GM10266 (cell line): Measurements from ENCODE around the gene NOS3.

Experiments used
- DNase-seq: peaks from one replicate; pipeline ENCODE4 v3.0.0; 2012; ENCODE audit errors: extremely low spot score
- TF ChIP-seq, protein P1 (sequence below): IDR thresholded peaks from 2 replicates; pipeline ENCODE4 v1.5.1; 2012; ENCODE audit warnings: mild to moderate bottlenecking, low read depth; ENCODE audit not compliant: control insufficient read depth, insufficient read depth; ENCODE audit errors: missing control alignments

Gene NOS3

DNA sequence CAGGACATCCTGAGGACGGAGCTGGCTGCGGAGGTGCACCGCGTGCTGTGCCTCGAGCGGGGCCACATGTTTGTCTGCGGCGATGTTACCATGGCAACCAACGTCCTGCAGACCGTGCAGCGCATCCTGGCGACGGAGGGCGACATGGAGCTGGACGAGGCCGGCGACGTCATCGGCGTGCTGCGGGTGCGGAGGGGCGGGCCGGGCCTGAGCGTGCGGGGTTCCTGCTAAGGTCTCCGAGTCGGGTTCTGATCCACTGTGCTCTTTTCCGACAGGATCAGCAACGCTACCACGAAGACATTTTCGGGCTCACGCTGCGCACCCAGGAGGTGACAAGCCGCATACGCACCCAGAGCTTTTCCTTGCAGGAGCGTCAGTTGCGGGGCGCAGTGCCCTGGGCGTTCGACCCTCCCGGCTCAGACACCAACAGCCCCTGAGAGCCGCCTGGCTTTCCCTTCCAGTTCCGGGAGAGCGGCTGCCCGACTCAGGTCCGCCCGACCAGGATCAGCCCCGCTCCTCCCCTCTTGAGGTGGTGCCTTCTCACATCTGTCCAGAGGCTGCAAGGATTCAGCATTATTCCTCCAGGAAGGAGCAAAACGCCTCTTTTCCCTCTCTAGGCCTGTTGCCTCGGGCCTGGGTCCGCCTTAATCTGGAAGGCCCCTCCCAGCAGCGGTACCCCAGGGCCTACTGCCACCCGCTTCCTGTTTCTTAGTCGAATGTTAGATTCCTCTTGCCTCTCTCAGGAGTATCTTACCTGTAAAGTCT, 23.1 kb downstream of the NOS3 start:
- TF ChIP-seq, protein P1, sequence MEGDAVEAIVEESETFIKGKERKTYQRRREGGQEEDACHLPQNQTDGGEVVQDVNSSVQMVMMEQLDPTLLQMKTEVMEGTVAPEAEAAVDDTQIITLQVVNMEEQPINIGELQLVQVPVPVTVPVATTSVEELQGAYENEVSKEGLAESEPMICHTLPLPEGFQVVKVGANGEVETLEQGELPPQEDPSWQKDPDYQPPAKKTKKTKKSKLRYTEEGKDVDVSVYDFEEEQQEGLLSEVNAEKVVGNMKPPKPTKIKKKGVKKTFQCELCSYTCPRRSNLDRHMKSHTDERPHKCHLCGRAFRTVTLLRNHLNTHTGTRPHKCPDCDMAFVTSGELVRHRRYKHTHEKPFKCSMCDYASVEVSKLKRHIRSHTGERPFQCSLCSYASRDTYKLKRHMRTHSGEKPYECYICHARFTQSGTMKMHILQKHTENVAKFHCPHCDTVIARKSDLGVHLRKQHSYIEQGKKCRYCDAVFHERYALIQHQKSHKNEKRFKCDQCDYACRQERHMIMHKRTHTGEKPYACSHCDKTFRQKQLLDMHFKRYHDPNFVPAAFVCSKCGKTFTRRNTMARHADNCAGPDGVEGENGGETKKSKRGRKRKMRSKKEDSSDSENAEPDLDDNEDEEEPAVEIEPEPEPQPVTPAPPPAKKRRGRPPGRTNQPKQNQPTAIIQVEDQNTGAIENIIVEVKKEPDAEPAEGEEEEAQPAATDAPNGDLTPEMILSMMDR: peak; percentile 7

DNA sequence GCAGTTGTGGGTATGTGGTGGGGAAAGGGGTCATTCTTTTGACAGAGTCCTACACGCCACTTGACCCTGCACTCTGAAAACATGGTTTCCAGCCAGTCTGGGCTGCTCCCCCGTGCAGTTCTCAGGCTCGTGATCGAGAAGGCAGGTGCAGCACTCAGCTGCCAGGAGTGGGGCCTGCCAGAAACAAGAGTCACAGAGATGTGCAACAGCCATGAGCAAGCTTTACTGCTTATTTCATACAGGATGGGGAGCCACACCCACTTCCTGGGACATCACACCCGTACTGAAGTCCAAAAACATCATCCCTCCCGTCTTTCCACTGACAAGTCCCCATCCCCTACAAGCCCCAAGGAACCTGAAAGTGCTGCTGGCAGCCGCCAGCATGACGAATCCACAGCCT, 24.1 kb downstream of the NOS3 start:
- no peak for DNase-seq
- TF ChIP-seq, protein P1: no peak

More for the DNA sequence above, 23.1 kb downstream of the NOS3 start:
- peak; percentile 88 for DNase-seq

DNA sequence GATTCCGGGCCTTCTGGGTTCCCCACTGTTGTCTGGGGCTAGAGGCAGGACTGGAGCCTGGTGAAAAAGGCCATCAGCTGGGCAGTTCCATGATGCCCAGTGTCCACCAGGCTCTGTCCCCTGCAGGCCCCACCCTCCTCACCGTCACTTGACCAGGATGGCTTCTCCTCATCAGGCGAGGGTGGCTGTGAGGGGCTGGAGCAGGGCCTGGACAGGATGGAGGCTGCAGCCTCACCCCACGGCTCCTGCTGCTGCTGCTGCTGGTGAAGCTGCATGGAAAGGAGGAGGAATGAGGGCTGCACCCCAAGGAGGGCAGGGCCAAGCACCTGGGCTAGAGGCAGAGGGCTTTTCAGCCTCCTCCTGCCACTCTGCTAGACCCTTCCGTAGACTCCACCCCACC, 25.1 kb downstream of the NOS3 start:
- no peak for DNase-seq
- TF ChIP-seq, protein P1: no peak

DNA sequence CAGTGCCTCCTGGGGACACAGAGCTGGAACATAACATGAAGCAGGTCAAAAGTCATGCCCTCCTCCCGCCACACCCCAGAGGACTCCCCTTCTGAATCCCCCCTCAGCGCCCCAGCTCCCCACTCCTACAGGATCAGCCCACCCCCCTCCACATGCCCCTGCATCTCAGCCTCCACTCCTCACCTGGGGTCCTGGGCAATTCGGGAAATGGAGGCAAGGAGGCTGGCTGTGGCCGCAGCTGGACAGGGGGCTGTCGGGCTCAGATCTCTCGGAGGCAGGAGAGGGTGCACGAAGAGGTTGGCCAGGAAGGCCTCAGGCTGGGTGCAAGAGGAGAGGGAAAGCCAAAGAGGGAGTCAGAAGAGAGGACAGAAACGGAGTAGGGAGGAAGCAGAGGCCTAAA, 25.7 kb downstream of the NOS3 start:
- DNase-seq: no peak

DNA sequence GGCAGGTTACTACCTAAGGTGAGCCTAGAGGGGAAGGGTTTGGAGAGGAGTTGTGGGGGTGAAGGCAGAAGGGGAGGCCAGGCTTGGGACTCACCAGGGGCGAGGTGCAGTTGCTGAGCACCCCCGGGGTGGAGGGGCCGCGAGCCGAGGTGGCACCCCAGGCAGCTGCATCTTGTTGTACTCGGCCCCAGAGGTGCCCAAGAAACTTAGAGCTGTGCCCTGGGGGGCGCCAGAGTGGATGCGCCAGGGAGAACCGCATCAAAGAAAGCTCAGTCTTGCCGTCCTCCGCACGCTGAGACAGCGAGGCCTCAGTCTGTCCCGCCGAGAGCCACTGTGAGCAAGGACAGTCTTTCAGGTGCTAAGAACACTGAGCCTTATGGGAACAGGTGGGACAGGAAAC, 26.1 kb downstream of the NOS3 start:
- TF ChIP-seq, protein P1: no peak
- DNase-seq: no peak

More for the DNA sequence above, 25.7 kb downstream of the NOS3 start:
- TF ChIP-seq, protein P1: no peak

DNA sequence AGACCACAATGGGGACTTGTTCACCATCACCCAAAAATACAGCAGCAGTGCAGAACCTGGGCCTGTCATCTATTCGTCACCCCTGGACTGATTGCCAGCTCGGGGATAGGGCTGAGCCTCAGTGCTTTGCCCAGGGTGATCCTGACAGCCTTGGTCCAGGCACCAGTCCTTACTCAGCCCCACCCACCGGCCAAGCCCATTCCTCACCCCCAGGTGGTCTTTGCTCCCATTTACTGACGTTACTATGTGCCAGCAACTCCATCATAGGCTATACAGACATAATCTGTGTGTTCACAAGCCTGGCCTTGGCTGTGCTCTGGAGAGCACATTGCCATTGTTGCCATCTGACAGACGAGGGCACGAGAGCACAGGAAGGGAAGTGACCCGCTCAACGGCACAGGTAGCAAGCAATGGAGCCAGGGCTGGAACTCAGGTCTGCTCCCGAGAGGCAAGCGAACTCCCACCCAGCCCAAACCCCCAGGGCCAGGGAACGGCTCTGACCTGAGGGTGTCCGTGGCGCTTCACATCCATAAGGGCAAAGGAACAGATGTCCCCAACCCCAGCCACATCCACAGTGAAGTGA, 26.6 kb downstream of the NOS3 start:
- no peak for DNase-seq
- TF ChIP-seq, protein P1: no peak

DNA sequence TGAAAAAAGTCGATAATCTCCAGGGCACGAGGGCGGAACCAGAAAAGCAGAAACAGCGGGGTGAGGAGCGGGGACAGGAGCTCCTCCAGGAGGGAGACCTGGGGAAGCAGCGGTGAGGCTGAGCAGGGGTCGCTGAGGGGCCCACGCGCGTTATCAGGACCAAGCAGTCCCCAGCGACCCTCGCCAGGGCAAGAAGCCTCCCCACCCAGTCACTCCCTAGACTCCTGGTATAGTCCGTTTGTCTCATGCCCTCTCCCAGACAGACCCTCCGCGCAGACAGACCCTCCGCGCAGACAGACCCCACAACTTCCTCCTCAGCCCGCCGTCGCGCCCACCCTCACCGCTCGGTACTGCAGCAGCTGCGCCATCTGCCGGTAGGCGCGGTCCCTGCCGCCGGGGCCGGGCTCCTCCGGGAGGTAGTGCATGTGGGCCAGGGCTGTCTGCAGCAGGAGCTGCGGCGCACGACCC, 27.2 kb downstream of the NOS3 start:
- TF ChIP-seq, protein P1: peak; percentile 93
- peak; percentile 87 for DNase-seq
